HAP-1 (cell line): ENCODE measurements around the gene HPSE2.
"Not testable (repeated sequence)": the region's sequence is repeated elsewhere in the genome, so short reads cannot be mapped to it uniquely, and the experiment has no call there.

ENCODE experiments used
- DNase-seq, 2 experiments: peaks; one replicate each; pipeline ENCODE4 v3.0.0-alpha.2; 2016 to 2020; ENCODE audit warnings: low spot score in 2 of 2
- H3K27me3 ChIP-seq: fragments of 250-450 bp; sonication (Bioruptor Pico); 2 replicates; pipeline ENCODE4 v1.5.1; 2020; ENCODE audit warnings: low read depth, mild to moderate bottlenecking, moderate library complexity
- H3K36me3 ChIP-seq: fragments of 250-450 bp; sonication (Bioruptor Pico); replicated peaks from 2 replicates; pipeline ENCODE4 v1.5.1; 2020; ENCODE audit warnings: mild to moderate bottlenecking
- H3K4me1 ChIP-seq: fragments of 250-450 bp; sonication (Bioruptor Pico); 2 replicates; pipeline ENCODE4 v1.5.1; 2020; ENCODE audit warnings: mild to moderate bottlenecking
- H3K4me3 ChIP-seq: fragments of 250-450 bp; sonication (Bioruptor Pico); 2 replicates; pipeline ENCODE4 v1.5.1; 2020; ENCODE audit warnings: mild to moderate bottlenecking, moderate library complexity
- H3K9me3 ChIP-seq: fragments of 250-450 bp; sonication (Bioruptor Pico); 2 replicates; pipeline ENCODE4 v1.5.1; 2020; ENCODE audit warnings: mild to moderate bottlenecking, moderate library complexity
- in situ Hi-C: fragments of 300-500 bp; cut with MboI; formaldehyde crosslinking; loops from 3 replicates; pipeline ENCODE4 v1.14.3; 2020; ENCODE audit warnings: low sequenced_read_pairs, inconsistent platforms, mixed read lengths

HPSE2 gene

GRCh38 chr10:99235658-99236626 lies at the start of gene HPSE2:
HPSE2 (minus strand) TSS chr10:99235852.
- no peaks in the 10 kb centered on the region for H3K9me3 ChIP-seq
- no peaks in the 10 kb centered on the region for H3K36me3 ChIP-seq
- DNase-seq = no peak
- in situ Hi-C loops = no loop called here
- no peak within 1 kb of the TSS for H3K4me3 ChIP-seq
- H3K27me3 ChIP-seq = peaks cover 35% of the 10 kb centered on the region
- H3K4me1 ChIP-seq = no peaks in the 10 kb centered on the region

- H3K9me3 ChIP-seq = no peaks in the 10 kb centered on the region
- peaks cover 15% of the 10 kb centered on the region for H3K27me3 ChIP-seq
- DNase-seq = no peak
- H3K4me1 ChIP-seq = no peaks in the 10 kb centered on the region
- in situ Hi-C loops = no loop called here
- H3K36me3 ChIP-seq = no peaks in the 10 kb centered on the region
- no peak overlapping the region for H3K4me3 ChIP-seq
These were observed 44.8 kb upstream of the HPSE2 start for GRCh38 chr10:99280472-99280871.

GRCh38 chr10:99279626-99280111 lies 44.0 kb upstream of the HPSE2 start:
- in situ Hi-C loops = no loop called here
- Histone ChIP-seq H3K9me3 (no peaks in the 10 kb centered on the region), H3K4me3 (no peak overlapping the region), H3K36me3 (no peaks in the 10 kb centered on the region), H3K4me1 (no peaks in the 10 kb centered on the region), H3K27me3 (peaks cover 23% of the 10 kb centered on the region)
- peak in 1 of 2 experiments; percentile 14 for DNase-seq

- DNase-seq = peak; percentile 14 to 42
- in situ Hi-C loops = no loop called here
These were observed 41.3 kb upstream of the HPSE2 start for GRCh38 chr10:99276848-99277486.

GRCh38 chr10:99266383-99266782 lies 30.7 kb upstream of the HPSE2 start:
- in situ Hi-C loops = loop anchor here (25.0 kb wide), 1 partner anchor 804 kb away; no protein-coding TSS in a partner anchor
- DNase-seq = peak; percentile 91 to 96
- H3K27me3 ChIP-seq = no peaks in the 10 kb centered on the region; the same call in 1 of the 2 replicates
- H3K4me1 ChIP-seq = peaks cover 17% of the 10 kb centered on the region
- H3K4me3 ChIP-seq = peak overlapping the region; percentile 2; the same call in 1 of the 2 replicates
- H3K36me3 ChIP-seq = no peaks in the 10 kb centered on the region
- H3K9me3 ChIP-seq = no peaks in the 10 kb centered on the region

More at GRCh38 chr10:99276848-99277486, 41.3 kb upstream of the HPSE2 start:
- H3K4me1 ChIP-seq = no peaks in the 10 kb centered on the region
- peaks cover 25% of the 10 kb centered on the region for H3K27me3 ChIP-seq
- no peaks in the 10 kb centered on the region for H3K9me3 ChIP-seq
- H3K4me3 ChIP-seq = no peak overlapping the region
- H3K36me3 ChIP-seq = no peaks in the 10 kb centered on the region

- in situ Hi-C loops = no loop called here
- H3K4me3 ChIP-seq = no peak overlapping the region
- DNase-seq = no peak
These were observed 13.2 kb upstream of the HPSE2 start for GRCh38 chr10:99248824-99249223.

GRCh38 chr10:99247893-99248292 lies 12.2 kb upstream of the HPSE2 start:
- H3K4me3 ChIP-seq, H3K27me3 ChIP-seq, H3K9me3 ChIP-seq, in situ Hi-C loops, DNase-seq, H3K4me1 ChIP-seq, H3K36me3 ChIP-seq: not testable (repeated sequence)

More at GRCh38 chr10:99248824-99249223, 13.2 kb upstream of the HPSE2 start:
- no peaks in the 10 kb centered on the region; the same call in 1 of the 2 replicates for H3K27me3 ChIP-seq
- no peaks in the 10 kb centered on the region for H3K4me1 ChIP-seq
- no peaks in the 10 kb centered on the region; the same call in none of the 2 replicates for H3K9me3 ChIP-seq
- no peaks in the 10 kb centered on the region for H3K36me3 ChIP-seq

GRCh38 chr10:99236627-99237309 lies 1.1 kb upstream of the HPSE2 start:
- H3K27me3 ChIP-seq = peaks cover 32% of the 10 kb centered on the region
- no peak overlapping the region for H3K4me3 ChIP-seq
- no peaks in the 10 kb centered on the region for H3K9me3 ChIP-seq
- in situ Hi-C loops = no loop called here
- DNase-seq = no peak
- no peaks in the 10 kb centered on the region for H3K36me3 ChIP-seq
- no peaks in the 10 kb centered on the region for H3K4me1 ChIP-seq

GRCh38 chr10:99234791-99235657 lies 628 bp downstream of the HPSE2 start:
- Histone ChIP-seq H3K27me3 (peaks cover 41% of the 10 kb centered on the region), H3K9me3 (no peaks in the 10 kb centered on the region), H3K4me3 (no peak overlapping the region), H3K4me1 (no peaks in the 10 kb centered on the region), H3K36me3 (no peaks in the 10 kb centered on the region)
- in situ Hi-C loops = no loop called here
- DNase-seq = no peak

- DNase-seq = no peak
- peaks cover 41% of the 10 kb centered on the region for H3K27me3 ChIP-seq
These were observed 1.4 kb downstream of the HPSE2 start for GRCh38 chr10:99234041-99234790.

GRCh38 chr10:99233689-99234037 lies 2.0 kb downstream of the HPSE2 start:
- in situ Hi-C loops = no loop called here
- H3K9me3 ChIP-seq = no peaks in the 10 kb centered on the region
- no peaks in the 10 kb centered on the region for H3K36me3 ChIP-seq
- H3K4me1 ChIP-seq = no peaks in the 10 kb centered on the region
- H3K4me3 ChIP-seq = no peak overlapping the region
- peaks cover 41% of the 10 kb centered on the region for H3K27me3 ChIP-seq
- no peak for DNase-seq

More at GRCh38 chr10:99234041-99234790, 1.4 kb downstream of the HPSE2 start:
- no peaks in the 10 kb centered on the region for H3K9me3 ChIP-seq
- no peaks in the 10 kb centered on the region for H3K4me1 ChIP-seq
- H3K4me3 ChIP-seq = no peak overlapping the region
- no peaks in the 10 kb centered on the region for H3K36me3 ChIP-seq
- in situ Hi-C loops = no loop called here

GRCh38 chr10:99233000-99233688 lies 2.5 kb downstream of the HPSE2 start:
- no peaks in the 10 kb centered on the region for H3K36me3 ChIP-seq
- no peaks in the 10 kb centered on the region for H3K4me1 ChIP-seq
- H3K4me3 ChIP-seq = no peak overlapping the region
- H3K9me3 ChIP-seq = no peaks in the 10 kb centered on the region
- DNase-seq = no peak
- H3K27me3 ChIP-seq = peaks cover 38% of the 10 kb centered on the region
- in situ Hi-C loops = no loop called here
